GM23338 (cell line): Measurements from ENCODE around the gene SYCN. TPM values are rescaled to one million over a fixed set of nuclear protein-coding genes. Genes with fewer than 3 reads are reported as not detected.

Source experiments
- ATAC-seq: fragments of 200-7000 bp; cut with Tn5 transposase; 3 replicates; pipeline ENCODE4 v1.9.1; 2020
- DNase-seq: peaks from one replicate; pipeline ENCODE4 v3.0.0-alpha.2; 2015; ENCODE audit warnings: low spot score
- H2AFZ ChIP-seq: fragments of 200-600 bp; sonication (generic); 2 replicates; pipeline ENCODE4 v1.8.0; 2016; ENCODE audit warnings: antibody characterized with exemption, mild to moderate bottlenecking, moderate library complexity
- H3F3A ChIP-seq: fragments of 200-600 bp; sonication (generic); replicated peaks from 2 replicates; pipeline ENCODE4 v1.8.0; 2017; ENCODE audit warnings: antibody characterized with exemption, mixed run types, low read depth
- H3K27ac ChIP-seq: fragments of 200-600 bp; sonication (generic); 2 replicates; pipeline ENCODE4 v1.6.1; 2016; ENCODE audit warnings: low read depth
- H3K27me3 ChIP-seq: fragments of 200-600 bp; sonication (generic); 2 replicates; pipeline ENCODE4 v1.8.0; 2016; ENCODE audit warnings: mild to moderate bottlenecking, mixed run types, moderate library complexity; ENCODE audit not compliant: insufficient read depth
- H3K36me3 ChIP-seq: fragments of 200-600 bp; sonication (generic); 2 replicates; pipeline ENCODE4 v1.8.0; 2016; ENCODE audit warnings: mild to moderate bottlenecking; ENCODE audit not compliant: insufficient read depth
- H3K4me1 ChIP-seq: fragments of 200-600 bp; sonication (generic); 2 replicates; pipeline ENCODE4 v1.8.0; 2016; ENCODE audit warnings: mild to moderate bottlenecking, moderate library complexity; ENCODE audit not compliant: insufficient read depth
- H3K4me2 ChIP-seq: fragments of 200-600 bp; sonication (generic); 2 replicates; pipeline ENCODE4 v1.7.1; 2017; ENCODE audit warnings: mixed run types
- H3K4me3 ChIP-seq: fragments of 200-600 bp; sonication (generic); 2 replicates; pipeline ENCODE4 v1.6.1; 2016; ENCODE audit warnings: mixed run types
- H3K79me2 ChIP-seq: fragments of 200-600 bp; sonication (generic); replicated peaks from 2 replicates; pipeline ENCODE4 v1.8.0; 2017; ENCODE audit warnings: mild to moderate bottlenecking; ENCODE audit not compliant: insufficient read depth
- H3K9me2 ChIP-seq: fragments of 200-600 bp; sonication (generic); 2 replicates; pipeline ENCODE4 v1.8.0; 2017; ENCODE audit not compliant: insufficient read depth
- H4K20me1 ChIP-seq: fragments of 200-600 bp; sonication (generic); replicated peaks from 2 replicates; pipeline ENCODE4 v1.8.0; 2017; ENCODE audit warnings: mild to moderate bottlenecking; ENCODE audit not compliant: insufficient read depth
- H3K27ac Mint-ChIP-seq: 2 replicates; pipeline ENCODE4 v1.8.0; 2020; ENCODE audit warnings: inconsistent platforms, mild to moderate bottlenecking, moderate library complexity, mixed read lengths
- H3K27me3 Mint-ChIP-seq: 3 replicates; pipeline ENCODE4 v1.8.0; 2022; ENCODE audit warnings: low read depth, mild to moderate bottlenecking, moderate library complexity, mixed read lengths, inconsistent platforms; ENCODE audit not compliant: insufficient read depth, poor library complexity
- H3K36me3 Mint-ChIP-seq: 3 replicates; pipeline ENCODE4 v1.8.0; 2021; ENCODE audit warnings: low read depth, mild to moderate bottlenecking, inconsistent platforms, moderate library complexity, mixed read lengths
- H3K4me1 Mint-ChIP-seq: 3 replicates; pipeline ENCODE4 v1.8.0; 2020; ENCODE audit warnings: mild to moderate bottlenecking, inconsistent platforms, mixed read lengths
- H3K4me3 Mint-ChIP-seq: 3 replicates; pipeline ENCODE4 v1.8.0; 2021; ENCODE audit warnings: moderate library complexity, mild to moderate bottlenecking, inconsistent platforms, mixed read lengths
- H3K9me3 Mint-ChIP-seq: 3 replicates; pipeline ENCODE4 v1.8.0; 2020; ENCODE audit warnings: moderate library complexity, mild to moderate bottlenecking, inconsistent platforms, mixed read lengths
- CREB1 ChIP-seq: fragments of 250-450 bp; sonication (Bioruptor Pico); IDR thresholded peaks from 2 replicates; pipeline ENCODE4 v1.5.0; 2020; ENCODE audit warnings: low read depth, mild to moderate bottlenecking, moderate library complexity
- CTCF ChIP-seq, 2 experiments: fragments of 200-600 bp in 1 of 2; sonication (generic) in 1 of 2; conservative IDR thresholded peaks; 2 replicates each; pipeline versions ENCODE4 v1.5.1 to v1.6.1; 2016 to 2017; ENCODE audit warnings: antibody characterized with exemption in 2 of 2, low read depth in 2 of 2, mild to moderate bottlenecking in 2 of 2, moderate library complexity in 1 of 2
- JUNB ChIP-seq: IDR thresholded peaks from one replicate; pipeline ENCODE4 v1.6.1; 2016; ENCODE audit warnings: antibody characterized with exemption; ENCODE audit not compliant: unreplicated experiment
- NANOG ChIP-seq: IDR thresholded peaks from 2 replicates; pipeline ENCODE4 v1.6.1; 2016; ENCODE audit warnings: antibody characterized with exemption, borderline replicate concordance
- POLR2AphosphoS5 ChIP-seq: IDR thresholded peaks from 2 replicates; pipeline ENCODE4 v1.6.1; 2016; ENCODE audit warnings: antibody characterized with exemption, low read depth
- STAT1 ChIP-seq: IDR thresholded peaks from one replicate; pipeline ENCODE4 v1.6.1; 2016; ENCODE audit warnings: antibody characterized with exemption; ENCODE audit not compliant: unreplicated experiment
- ZNF114 ChIP-seq: fragments of 250-450 bp; sonication (Bioruptor Pico); IDR thresholded peaks from 2 replicates; pipeline ENCODE4 v1.5.0; 2020; ENCODE audit warnings: mild to moderate bottlenecking, moderate library complexity
- ZNF462 ChIP-seq: fragments of 250-450 bp; sonication (Bioruptor Pico); IDR thresholded peaks from 2 replicates; pipeline ENCODE4 v1.5.0; 2020; ENCODE audit warnings: mild to moderate bottlenecking, moderate library complexity
- polyA plus RNA-seq: library from polyadenylated mRNA; unstranded; fragments of >200 nt; fragmentation: Nextera tagmentation; extraction: Ambion mirVana; gene quantifications from 2 replicates; pipeline ENCODE4 v1.2.1, GENCODE V29; 2016
- total RNA-seq: library from RNA; depleted of rRNA; stranded (reverse); fragments of >200 nt; shearing (Covaris generic); gene quantifications from 2 replicates; pipeline ENCODE4 v1.2.3, GENCODE V29; 2014

The SYCN gene
- total and polyA plus RNA-seq, 2 experiments from 2014 or later: not detected

GRCh38 chr19:39183104-39183503, 21.0 kb downstream of the SYCN start:
- Mint-ChIP-seq H3K36me3 (no peaks in the 10 kb centered on the region), H3K4me3 (no peak overlapping the region), H3K4me1 (peaks cover 3% of the 10 kb centered on the region; the same call in 1 of the 3 replicates), H3K9me3 (no peaks in the 10 kb centered on the region), H3K27me3 (peaks cover 8% of the 10 kb centered on the region), H3K27ac (no peak overlapping the region)
- Histone ChIP-seq H3K4me2 (no peak overlapping the region), H4K20me1 (0 out of 2 replicates have a peak, but pooled peaks cover 2% of the 10 kb centered on the region), H3K4me1 (peaks cover 5% of the 10 kb centered on the region; the same call in 1 of the 2 replicates), H3K36me3 (no peaks in the 10 kb centered on the region), H3K4me3 (no peak overlapping the region), H2AFZ (no peak overlapping the region), H3K9me2 (no peaks in the 10 kb centered on the region), H3K79me2 (no peaks in the 10 kb centered on the region), H3K27ac (no peak overlapping the region), H3K27me3 (no peaks in the 10 kb centered on the region), H3F3A (peaks cover 3% of the 10 kb centered on the region; the same call in 1 of the 2 replicates)
- DNase-seq (no peak), ATAC-seq (no peak)
- no peak for TF ChIP-seq STAT1
- TF ChIP-seq ZNF114 (CRISPR knock-in tag): no peak
- TF ChIP-seq CREB1 (CRISPR knock-in tag): no peak
- no peak for TF ChIP-seq POLR2AphosphoS5
- no peak for TF ChIP-seq JUNB
- TF ChIP-seq NANOG: no peak

GRCh38 chr19:39182174-39182505, 21.9 kb downstream of the SYCN start:
- H3K27me3 Mint-ChIP-seq: peaks cover 6% of the 10 kb centered on the region

More at GRCh38 chr19:39182174-39182505, 21.9 kb downstream of the SYCN start:
- Histone ChIP-seq H3K79me2 (no peaks in the 10 kb centered on the region), H3K27me3 (no peaks in the 10 kb centered on the region), H3F3A (no peaks in the 10 kb centered on the region), H3K36me3 (no peaks in the 10 kb centered on the region), H3K4me1 (no peaks in the 10 kb centered on the region), H3K9me2 (no peaks in the 10 kb centered on the region), H3K4me3 (no peak overlapping the region), H3K4me2 (no peak overlapping the region), H2AFZ (no peak overlapping the region), H4K20me1 (0 out of 2 replicates have a peak, but pooled peaks cover 2% of the 10 kb centered on the region), H3K27ac (no peak overlapping the region)
- DNase-seq: no peak
- H3K4me3 Mint-ChIP-seq: no peak overlapping the region
- no peaks in the 10 kb centered on the region for H3K9me3 Mint-ChIP-seq
- no peak overlapping the region for H3K27ac Mint-ChIP-seq
- TF ChIP-seq CTCF (conservative IDR thresholded peaks at IDR 0.05; ENCODE audit: low read depth in 2 of 2) (no peak), ZNF462 (no peak)
- no peaks in the 10 kb centered on the region for H3K36me3 Mint-ChIP-seq
- no peak for ATAC-seq
- peaks cover 1% of the 10 kb centered on the region; the same call in 1 of the 3 replicates for H3K4me1 Mint-ChIP-seq
